IMR-90 (cell line): ENCODE measurements around the gene ATG7. TPM values are rescaled to one million over a fixed set of nuclear protein-coding genes. Genes with fewer than 3 reads are reported as not detected.
"Not testable (repeated sequence)": the region's sequence is repeated elsewhere in the genome, so short reads cannot be mapped to it uniquely, and the experiment has no call there.

Experiments
- ATAC-seq: fragments of 200-7000 bp; cut with Tn5 transposase; 2 replicates; pipeline ENCODE4 v1.9.1; 2020; ENCODE audit warnings: low read depth, mild to moderate bottlenecking, moderate library complexity
- BruUV-seq: library from RNA; stranded (reverse); fragments of 400-500 nt; replicated peaks from 2 replicates; lab custom pipeline; 2021; lab: Mats Ljungman, UMichigan
- CTCF ChIA-PET: fragments of 300-600 bp; formaldehyde crosslinking; extraction: SDS; loops from one replicate; lab custom pipeline; 2021; ENCODE audit warnings: antibody characterized with exemption; lab: Yijun Ruan, JAX
- POLR2A ChIA-PET: fragments of 300-600 bp; sonication (Branson Sonifier 250); formaldehyde crosslinking; loops from one replicate; lab custom pipeline; 2022; ENCODE audit warnings: antibody characterized with exemption; ENCODE audit not compliant: unreplicated experiment; lab: Charles Lee
- DNase-seq: peaks from one replicate; pipeline ENCODE4 v3.0.0; 2013
- H2AFZ ChIP-seq: replicated peaks from 2 replicates; pipeline ENCODE3; 2013; ENCODE audit warnings: low read length, mild to moderate bottlenecking; ENCODE audit not compliant: poor library complexity
- H2AK5ac ChIP-seq: 2 replicates; pipeline ENCODE4 v1.6.1; 2013; ENCODE audit warnings: low read depth, low read length, inconsistent platforms
- H2AK9ac ChIP-seq: replicated peaks from 2 replicates; pipeline ENCODE3; 2013; ENCODE audit warnings: mild to moderate bottlenecking, low read depth, low read length, moderate library complexity; ENCODE audit not compliant: poor library complexity
- H2BK120ac ChIP-seq: 2 replicates; pipeline ENCODE4 v1.6.1; 2013; ENCODE audit warnings: low read depth, low read length, inconsistent platforms
- H2BK15ac ChIP-seq: 3 replicates; pipeline ENCODE4 v1.6.1; 2013; ENCODE audit warnings: low read depth, low read length, inconsistent platforms
- H2BK20ac ChIP-seq: 2 replicates; pipeline ENCODE4 v1.6.1; 2013; ENCODE audit warnings: low read depth, mild to moderate bottlenecking, inconsistent platforms, low read length, moderate library complexity
- H2BK5ac ChIP-seq: 2 replicates; pipeline ENCODE4 v1.6.1; 2013; ENCODE audit warnings: mild to moderate bottlenecking, low read depth, low read length, inconsistent platforms; ENCODE audit not compliant: poor library complexity, severe bottlenecking
- H3K14ac ChIP-seq: replicated peaks from 2 replicates; pipeline ENCODE4 v1.6.1; 2013; ENCODE audit warnings: low read depth, low read length, inconsistent platforms
- H3K18ac ChIP-seq: 2 replicates; pipeline ENCODE4 v1.6.1; 2013; ENCODE audit warnings: low read depth, low read length, control low read depth
- H3K23ac ChIP-seq: 2 replicates; pipeline ENCODE4 v1.6.1; 2013; ENCODE audit warnings: low read depth, low read length, inconsistent platforms
- H3K27ac ChIP-seq: 2 replicates; pipeline ENCODE4 v1.5.1; 2013; ENCODE audit warnings: mild to moderate bottlenecking, control low read depth, low read length; ENCODE audit not compliant: insufficient read depth
- H3K27me3 ChIP-seq: 2 replicates; pipeline ENCODE4 v1.6.1; 2013; ENCODE audit warnings: low read length; ENCODE audit not compliant: control insufficient read depth, insufficient read depth
- H3K36me3 ChIP-seq: 2 replicates; pipeline ENCODE4 v1.6.1; 2013; ENCODE audit warnings: low read length, mixed read lengths; ENCODE audit not compliant: control insufficient read depth, insufficient read depth
- H3K4ac ChIP-seq: 2 replicates; pipeline ENCODE4 v1.6.1; 2013; ENCODE audit warnings: low read depth, low read length, inconsistent platforms
- H3K4me1 ChIP-seq: 2 replicates; pipeline ENCODE4 v1.6.1; 2013; ENCODE audit warnings: low read length, mixed read lengths; ENCODE audit not compliant: control insufficient read depth, insufficient read depth
- H3K4me2 ChIP-seq: 2 replicates; pipeline ENCODE4 v1.6.1; 2013; ENCODE audit warnings: low read depth, mild to moderate bottlenecking, control low read depth, low read length, moderate library complexity
- H3K4me3 ChIP-seq: 2 replicates; pipeline ENCODE4 v1.5.1; 2013; ENCODE audit warnings: low read depth, mild to moderate bottlenecking, control low read depth, low read length, moderate library complexity; ENCODE audit not compliant: insufficient read depth
- H3K56ac ChIP-seq: 2 replicates; pipeline ENCODE4 v1.6.1; 2013; ENCODE audit warnings: low read length, inconsistent platforms; ENCODE audit not compliant: insufficient read depth; ENCODE audit errors: extremely low read depth
- H3K79me1 ChIP-seq, 2 experiments: 2 replicates each; pipeline ENCODE4 v1.6.1; 2013; ENCODE audit warnings: low read length in 2 of 2, inconsistent platforms in 1 of 2, low read depth in 1 of 2
- H3K9ac ChIP-seq: 2 replicates; pipeline ENCODE4 v1.6.1; 2013; ENCODE audit warnings: low read depth, low read length, control low read depth
- H3K9me1 ChIP-seq: 2 replicates; pipeline ENCODE4 v1.6.1; 2013; ENCODE audit warnings: low read length, inconsistent platforms; ENCODE audit not compliant: insufficient read depth
- H3K9me3 ChIP-seq: 2 replicates; pipeline ENCODE4 v1.6.1; 2013; ENCODE audit warnings: low read length; ENCODE audit not compliant: control insufficient read depth, insufficient read depth
- H4K20me1 ChIP-seq: 2 replicates; pipeline ENCODE4 v1.6.1; 2013; ENCODE audit warnings: low read length, inconsistent platforms; ENCODE audit not compliant: insufficient read depth
- H4K5ac ChIP-seq: 2 replicates; pipeline ENCODE4 v1.6.1; 2013; ENCODE audit warnings: mild to moderate bottlenecking, low read depth, low read length, control low read depth
- H4K8ac ChIP-seq, 2 experiments: 2 replicates each; pipeline ENCODE4 v1.6.1; 2013; ENCODE audit warnings: low read depth in 2 of 2, low read length in 2 of 2, control low read depth in 1 of 2, inconsistent platforms in 1 of 2
- H4K91ac ChIP-seq: 2 replicates; pipeline ENCODE4 v1.6.1; 2013; ENCODE audit warnings: low read depth, low read length, inconsistent platforms; ENCODE audit not compliant: insufficient read depth
- WGBS, 2 experiments: methylation state at CpG; one replicate each; pipeline versions ENCODE4 v1.1.5 to v1.1.7; 2013; ENCODE audit warnings: missing lambda C conversion rate in 2 of 2; ENCODE audit not compliant: insufficient read length in 1 of 2; ENCODE audit errors: extremely low coverage in 2 of 2; 5-methylcytosine and 5-hydroxymethylcytosine counted together
- dilution Hi-C: fragments of 300-500 bp; cut with HindIII; formaldehyde crosslinking; loops from one replicate; pipeline ENCODE4 v1.14.3; 2018; ENCODE audit warnings: low sequenced_read_pairs; ENCODE audit not compliant: unreplicated experiment
- in situ Hi-C: fragments of 300-500 bp; cut with MboI; formaldehyde crosslinking; loops from 3 replicates; pipeline ENCODE4 v1.14.3; 2019; ENCODE audit warnings: low sequenced_read_pairs, inconsistent platforms, mixed read lengths
- intact Hi-C: fragments of 100-400 bp; cut with micrococcal nuclease; formaldehyde crosslinking; loops from 2 replicates; pipeline ENCODE4 v1.10.0; 2022
- polyA plus RNA-seq, 3 experiments: library from polyadenylated mRNA; depleted of rRNA; stranded (reverse); fragments of >200 nt; gene quantifications; 2 replicates each; pipeline ENCODE4 v1.2.3, GENCODE V29; 2012; ENCODE audit warnings: low replicate concordance in 1 of 3
- total RNA-seq: library from RNA; depleted of rRNA; stranded (reverse); fragments of >200 nt; gene quantifications from 2 replicates; pipeline ENCODE4 v1.2.3, GENCODE V29; 2012

The ATG7 gene
- total and polyA plus RNA-seq, 2 of the 4 experiments (the other 2 are of a cell fraction) = 15.6 to 51.4 TPM

GRCh38 chr3:11441346-11441745 lies 169.1 kb downstream of the ATG7 start:
- H3K14ac ChIP-seq, BruUV-seq, H3K9me1 ChIP-seq, H3K4me2 ChIP-seq, H3K4me3 ChIP-seq, H4K20me1 ChIP-seq, H2BK120ac ChIP-seq, H3K56ac ChIP-seq, intact Hi-C loops, H3K79me1 ChIP-seq, H2AFZ ChIP-seq, H3K23ac ChIP-seq, H3K27me3 ChIP-seq, DNase-seq, H2BK20ac ChIP-seq, dilution Hi-C loops, H2AK9ac ChIP-seq, H3K9me3 ChIP-seq, CTCF ChIA-PET, ATAC-seq, H4K5ac ChIP-seq, H3K27ac ChIP-seq, H3K36me3 ChIP-seq, H3K9ac ChIP-seq, H2BK15ac ChIP-seq, in situ Hi-C loops, H4K8ac ChIP-seq, H2AK5ac ChIP-seq, H2BK5ac ChIP-seq, H3K18ac ChIP-seq, H3K4ac ChIP-seq, POLR2A ChIA-PET, H4K91ac ChIP-seq, H3K4me1 ChIP-seq: not testable (repeated sequence)
- WGBS, 2 experiments = no CpG with 5 or more reads among the region's 7 CpGs
